IMR-90 (cell line): ENCODE results near the gene HDDC2. TPM values are rescaled to one million over a fixed set of nuclear protein-coding genes. Genes with fewer than 3 reads are reported as not detected.

Experiments used
- ATAC-seq: fragments of 200-7000 bp; cut with Tn5 transposase; 2 replicates; pipeline ENCODE4 v1.9.1; 2020; ENCODE audit warnings: low read depth, mild to moderate bottlenecking, moderate library complexity
- BruUV-seq: library from RNA; stranded (reverse); fragments of 400-500 nt; replicated peaks from 2 replicates; lab custom pipeline; 2021; lab: Mats Ljungman, UMichigan
- CTCF ChIA-PET: fragments of 300-600 bp; formaldehyde crosslinking; extraction: SDS; loops from one replicate; lab custom pipeline; 2021; ENCODE audit warnings: antibody characterized with exemption; lab: Yijun Ruan, JAX
- POLR2A ChIA-PET: fragments of 300-600 bp; sonication (Branson Sonifier 250); formaldehyde crosslinking; loops from one replicate; lab custom pipeline; 2022; ENCODE audit warnings: antibody characterized with exemption; ENCODE audit not compliant: unreplicated experiment; lab: Charles Lee
- DNase-seq: peaks from one replicate; pipeline ENCODE4 v3.0.0; 2013
- H2AFZ ChIP-seq: replicated peaks from 2 replicates; pipeline ENCODE3; 2013; ENCODE audit warnings: low read length, mild to moderate bottlenecking; ENCODE audit not compliant: poor library complexity
- H2AK5ac ChIP-seq: 2 replicates; pipeline ENCODE4 v1.6.1; 2013; ENCODE audit warnings: low read depth, low read length, inconsistent platforms
- H2AK9ac ChIP-seq: replicated peaks from 2 replicates; pipeline ENCODE3; 2013; ENCODE audit warnings: mild to moderate bottlenecking, low read depth, low read length, moderate library complexity; ENCODE audit not compliant: poor library complexity
- H2BK120ac ChIP-seq: 2 replicates; pipeline ENCODE4 v1.6.1; 2013; ENCODE audit warnings: low read depth, low read length, inconsistent platforms
- H2BK15ac ChIP-seq: 3 replicates; pipeline ENCODE4 v1.6.1; 2013; ENCODE audit warnings: low read depth, low read length, inconsistent platforms
- H2BK20ac ChIP-seq: 2 replicates; pipeline ENCODE4 v1.6.1; 2013; ENCODE audit warnings: low read depth, mild to moderate bottlenecking, inconsistent platforms, low read length, moderate library complexity
- H2BK5ac ChIP-seq: 2 replicates; pipeline ENCODE4 v1.6.1; 2013; ENCODE audit warnings: mild to moderate bottlenecking, low read depth, low read length, inconsistent platforms; ENCODE audit not compliant: poor library complexity, severe bottlenecking
- H3K14ac ChIP-seq: replicated peaks from 2 replicates; pipeline ENCODE4 v1.6.1; 2013; ENCODE audit warnings: low read depth, low read length, inconsistent platforms
- H3K18ac ChIP-seq: 2 replicates; pipeline ENCODE4 v1.6.1; 2013; ENCODE audit warnings: low read depth, low read length, control low read depth
- H3K23ac ChIP-seq: 2 replicates; pipeline ENCODE4 v1.6.1; 2013; ENCODE audit warnings: low read depth, low read length, inconsistent platforms
- H3K27ac ChIP-seq: 2 replicates; pipeline ENCODE4 v1.5.1; 2013; ENCODE audit warnings: mild to moderate bottlenecking, control low read depth, low read length; ENCODE audit not compliant: insufficient read depth
- H3K27me3 ChIP-seq: 2 replicates; pipeline ENCODE4 v1.6.1; 2013; ENCODE audit warnings: low read length; ENCODE audit not compliant: control insufficient read depth, insufficient read depth
- H3K36me3 ChIP-seq: 2 replicates; pipeline ENCODE4 v1.6.1; 2013; ENCODE audit warnings: low read length, mixed read lengths; ENCODE audit not compliant: control insufficient read depth, insufficient read depth
- H3K4ac ChIP-seq: 2 replicates; pipeline ENCODE4 v1.6.1; 2013; ENCODE audit warnings: low read depth, low read length, inconsistent platforms
- H3K4me1 ChIP-seq: 2 replicates; pipeline ENCODE4 v1.6.1; 2013; ENCODE audit warnings: low read length, mixed read lengths; ENCODE audit not compliant: control insufficient read depth, insufficient read depth
- H3K4me2 ChIP-seq: 2 replicates; pipeline ENCODE4 v1.6.1; 2013; ENCODE audit warnings: low read depth, mild to moderate bottlenecking, control low read depth, low read length, moderate library complexity
- H3K4me3 ChIP-seq: 2 replicates; pipeline ENCODE4 v1.5.1; 2013; ENCODE audit warnings: low read depth, mild to moderate bottlenecking, control low read depth, low read length, moderate library complexity; ENCODE audit not compliant: insufficient read depth
- H3K56ac ChIP-seq: 2 replicates; pipeline ENCODE4 v1.6.1; 2013; ENCODE audit warnings: low read length, inconsistent platforms; ENCODE audit not compliant: insufficient read depth; ENCODE audit errors: extremely low read depth
- H3K79me1 ChIP-seq, 2 experiments: 2 replicates each; pipeline ENCODE4 v1.6.1; 2013; ENCODE audit warnings: low read length in 2 of 2, inconsistent platforms in 1 of 2, low read depth in 1 of 2
- H3K9ac ChIP-seq: 2 replicates; pipeline ENCODE4 v1.6.1; 2013; ENCODE audit warnings: low read depth, low read length, control low read depth
- H3K9me1 ChIP-seq: 2 replicates; pipeline ENCODE4 v1.6.1; 2013; ENCODE audit warnings: low read length, inconsistent platforms; ENCODE audit not compliant: insufficient read depth
- H3K9me3 ChIP-seq: 2 replicates; pipeline ENCODE4 v1.6.1; 2013; ENCODE audit warnings: low read length; ENCODE audit not compliant: control insufficient read depth, insufficient read depth
- H4K20me1 ChIP-seq: 2 replicates; pipeline ENCODE4 v1.6.1; 2013; ENCODE audit warnings: low read length, inconsistent platforms; ENCODE audit not compliant: insufficient read depth
- H4K5ac ChIP-seq: 2 replicates; pipeline ENCODE4 v1.6.1; 2013; ENCODE audit warnings: mild to moderate bottlenecking, low read depth, low read length, control low read depth
- H4K8ac ChIP-seq, 2 experiments: 2 replicates each; pipeline ENCODE4 v1.6.1; 2013; ENCODE audit warnings: low read depth in 2 of 2, low read length in 2 of 2, control low read depth in 1 of 2, inconsistent platforms in 1 of 2
- H4K91ac ChIP-seq: 2 replicates; pipeline ENCODE4 v1.6.1; 2013; ENCODE audit warnings: low read depth, low read length, inconsistent platforms; ENCODE audit not compliant: insufficient read depth
- BHLHE40 ChIP-seq: fragments of 150-350 bp; IDR thresholded peaks from 2 replicates; pipeline ENCODE4 v1.6.1; 2016; ENCODE audit warnings: mild to moderate bottlenecking, low read depth, low read length
- CEBPB ChIP-seq: IDR thresholded peaks from 2 replicates; pipeline ENCODE4 v1.6.1; 2012; ENCODE audit warnings: low read depth, low read length, improper control_type of control experiment
- CHD1 ChIP-seq: IDR thresholded peaks from 2 replicates; pipeline ENCODE4 v1.6.1; 2012; ENCODE audit warnings: low read depth, low read length, improper control_type of control experiment
- CTCF ChIP-seq: conservative IDR thresholded peaks from 2 replicates; pipeline ENCODE4 v1.5.1; 2012; ENCODE audit warnings: mild to moderate bottlenecking, low read depth, low read length, improper control_type of control experiment
- ELK1 ChIP-seq: fragments of 150-350 bp; IDR thresholded peaks from 2 replicates; pipeline ENCODE4 v1.6.1; 2016; ENCODE audit warnings: low read depth, mild to moderate bottlenecking, low read length, moderate library complexity, borderline replicate concordance
- FOS ChIP-seq: fragments of 150-350 bp; IDR thresholded peaks from 2 replicates; pipeline ENCODE4 v1.6.1; 2016; ENCODE audit warnings: low read depth, low read length
- MAFK ChIP-seq: IDR thresholded peaks from 2 replicates; pipeline ENCODE4 v1.6.1; 2012; ENCODE audit warnings: low read depth, low read length, improper control_type of control experiment
- MAZ ChIP-seq: IDR thresholded peaks from 2 replicates; pipeline ENCODE4 v1.6.1; 2012; ENCODE audit warnings: low read depth, mild to moderate bottlenecking, low read length, improper control_type of control experiment, moderate library complexity, borderline replicate concordance
- MXI1 ChIP-seq: IDR thresholded peaks from 2 replicates; pipeline ENCODE4 v1.6.1; 2012; ENCODE audit warnings: low read depth, mild to moderate bottlenecking, low read length, moderate library complexity, borderline replicate concordance
- NFE2L2 ChIP-seq: fragments of 150-350 bp; IDR thresholded peaks from 2 replicates; pipeline ENCODE4 v1.6.1; 2016; ENCODE audit warnings: low read depth, mild to moderate bottlenecking, low read length
- POLR2A ChIP-seq: IDR thresholded peaks from 2 replicates; pipeline ENCODE4 v1.6.1; 2012; ENCODE audit warnings: mild to moderate bottlenecking, low read depth, low read length
- RAD21 ChIP-seq: IDR thresholded peaks from 2 replicates; pipeline ENCODE4 v1.6.1; 2012; ENCODE audit warnings: low read length, improper control_type of control experiment
- RCOR1 ChIP-seq: IDR thresholded peaks from 2 replicates; pipeline ENCODE4 v1.6.1; 2012; ENCODE audit warnings: mild to moderate bottlenecking, low read length, improper control_type of control experiment; ENCODE audit not compliant: insufficient replicate concordance
- RFX5 ChIP-seq: IDR thresholded peaks from 2 replicates; pipeline ENCODE4 v1.8.0; 2012; ENCODE audit warnings: low read depth, mild to moderate bottlenecking, low read length, moderate library complexity
- SMC3 ChIP-seq: fragments of 150-350 bp; IDR thresholded peaks from 2 replicates; pipeline ENCODE4 v1.6.1; 2016; ENCODE audit warnings: low read depth, mild to moderate bottlenecking, antibody characterized with exemption, low read length, moderate library complexity
- USF2 ChIP-seq: fragments of 150-350 bp; IDR thresholded peaks from 2 replicates; pipeline ENCODE4 v1.6.1; 2017; ENCODE audit warnings: mild to moderate bottlenecking, antibody characterized with exemption, low read length, low read depth
- WGBS, 2 experiments: methylation state at CpG; one replicate each; pipeline versions ENCODE4 v1.1.5 to v1.1.7; 2013; ENCODE audit warnings: missing lambda C conversion rate in 2 of 2; ENCODE audit not compliant: insufficient read length in 1 of 2; ENCODE audit errors: extremely low coverage in 2 of 2; 5-methylcytosine and 5-hydroxymethylcytosine counted together
- dilution Hi-C: fragments of 300-500 bp; cut with HindIII; formaldehyde crosslinking; loops from one replicate; pipeline ENCODE4 v1.14.3; 2018; ENCODE audit warnings: low sequenced_read_pairs; ENCODE audit not compliant: unreplicated experiment
- in situ Hi-C: fragments of 300-500 bp; cut with MboI; formaldehyde crosslinking; loops from 3 replicates; pipeline ENCODE4 v1.14.3; 2019; ENCODE audit warnings: low sequenced_read_pairs, inconsistent platforms, mixed read lengths
- intact Hi-C: fragments of 100-400 bp; cut with micrococcal nuclease; formaldehyde crosslinking; loops from 2 replicates; pipeline ENCODE4 v1.10.0; 2022
- polyA plus RNA-seq, 3 experiments: library from polyadenylated mRNA; depleted of rRNA; stranded (reverse); fragments of >200 nt; gene quantifications; 2 replicates each; pipeline ENCODE4 v1.2.3, GENCODE V29; 2012; ENCODE audit warnings: low replicate concordance in 1 of 3
- total RNA-seq: library from RNA; depleted of rRNA; stranded (reverse); fragments of >200 nt; gene quantifications from 2 replicates; pipeline ENCODE4 v1.2.3, GENCODE V29; 2012

The HDDC2 gene
- total and polyA plus RNA-seq, 2 of the 4 experiments (the other 2 are of a cell fraction): 40.9 to 68.6 TPM

DNA sequence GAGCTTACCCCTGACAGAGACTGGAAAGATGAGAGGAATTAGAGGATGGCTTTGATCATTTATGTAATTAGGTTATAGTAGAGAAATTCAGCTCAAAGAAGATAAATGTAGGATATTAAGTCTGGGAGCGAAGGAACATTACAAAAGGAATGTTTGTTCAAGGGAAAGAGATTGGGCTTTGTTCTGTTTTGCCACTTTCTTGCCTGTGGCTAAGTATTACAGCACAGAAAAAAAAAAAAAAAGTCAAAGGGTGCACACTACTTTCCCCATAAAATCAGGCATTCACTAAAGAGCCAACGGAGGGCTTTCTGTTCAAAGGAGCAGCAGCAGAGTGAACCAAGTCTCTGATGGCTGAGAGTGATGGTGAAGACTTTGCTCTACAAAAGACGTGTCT, 5.0 kb upstream of the HDDC2 start:
- Histone ChIP-seq H3K18ac (no peak overlapping the region), H2AK9ac (no peak overlapping the region), H4K5ac (no peak overlapping the region), H3K56ac (no peak overlapping the region), H2BK15ac (no peak overlapping the region), H3K79me1 (no peaks in the 10 kb centered on the region), H3K4me2 (no peak overlapping the region), H4K8ac (no peak overlapping the region), H3K23ac (no peak overlapping the region), H2AK5ac (no peak overlapping the region), H2BK5ac (no peak overlapping the region), H3K4me1 (no peaks in the 10 kb centered on the region), H3K14ac (no peak overlapping the region), H3K36me3 (no peaks in the 10 kb centered on the region), H3K9me3 (peaks cover 3% of the 10 kb centered on the region; the same call in 1 of the 2 replicates), H3K4ac (no peak overlapping the region), H4K91ac (no peak overlapping the region), H3K9me1 (no peaks in the 10 kb centered on the region; the same call in 1 of the 2 replicates), H2BK20ac (no peak overlapping the region), H3K9ac (no peak overlapping the region), H2BK120ac (no peak overlapping the region), H4K20me1 (no peaks in the 10 kb centered on the region), H3K27ac (no peak overlapping the region), H3K4me3 (no peak overlapping the region), H2AFZ (no peak overlapping the region), H3K27me3 (peaks cover 1% of the 10 kb centered on the region; the same call in 1 of the 2 replicates)
- ChIA-PET POLR2A (no interaction called here), CTCF (no interaction called here)
- dilution Hi-C loops: no loop called here
- ATAC-seq: no peak
- in situ Hi-C loops: loop anchor here (10.0 kb wide), 1 partner anchor 152 kb away; the partner anchor contains the start of gene TPD52L1
- WGBS, 2 experiments: 83% methylated on average over 1 of the region's 3 CpGs; no CpG with 5 or more reads in 1 of the 2 experiments
- no peak for DNase-seq
- BruUV-seq: no TSS peak
- intact Hi-C loops: no loop called here
- no peak for TF ChIP-seq SMC3
- TF ChIP-seq CTCF: no peak
- no peak for TF ChIP-seq POLR2A
- TF ChIP-seq MXI1: no peak
- no peak for TF ChIP-seq MAZ
- TF ChIP-seq ELK1: no peak
- TF ChIP-seq RAD21: no peak
- TF ChIP-seq FOS: no peak
- TF ChIP-seq MAFK: no peak
- no peak for TF ChIP-seq RCOR1
- no peak for TF ChIP-seq CHD1
- no peak for TF ChIP-seq CEBPB
- no peak for TF ChIP-seq BHLHE40
- TF ChIP-seq NFE2L2: no peak
- TF ChIP-seq USF2: no peak
- no peak for TF ChIP-seq RFX5
